IPS-20b (cell line): Measurements from ENCODE around the gene ESF1.
"Not testable (repeated sequence)": the region's sequence is repeated elsewhere in the genome, so short reads cannot be mapped to it uniquely, and the experiment has no call there.

Experiments
- H3K27ac ChIP-seq: one replicate; pipeline ENCODE4 v1.5.1; 2013; ENCODE audit warnings: low read length
- H3K27me3 ChIP-seq: 2 replicates; pipeline ENCODE4 v1.6.1; 2013; ENCODE audit warnings: mild to moderate bottlenecking, low read length, inconsistent platforms; ENCODE audit not compliant: insufficient read depth
- H3K36me3 ChIP-seq: 2 replicates; pipeline ENCODE4 v1.6.1; 2013; ENCODE audit warnings: low read depth, mild to moderate bottlenecking, inconsistent platforms, low read length, moderate library complexity; ENCODE audit not compliant: insufficient read depth
- H3K4me1 ChIP-seq: 2 replicates; pipeline ENCODE4 v1.6.1; 2013; ENCODE audit warnings: mild to moderate bottlenecking, control low read depth, inconsistent platforms, low read length, moderate library complexity; ENCODE audit not compliant: insufficient read depth
- H3K4me3 ChIP-seq: 2 replicates; pipeline ENCODE4 v1.5.1; 2013; ENCODE audit warnings: mild to moderate bottlenecking, low read length, inconsistent platforms
- H3K9ac ChIP-seq: 2 replicates; pipeline ENCODE4 v1.6.1; 2013; ENCODE audit warnings: low read depth, mild to moderate bottlenecking, inconsistent platforms, low read length, moderate library complexity
- H3K9me3 ChIP-seq: 2 replicates; pipeline ENCODE4 v1.6.1; 2013; ENCODE audit warnings: mild to moderate bottlenecking, low read depth, low read length, inconsistent platforms; ENCODE audit not compliant: insufficient read depth

The ESF1 gene

GRCh38 chr20:13760451-13760946 is 24.2 kb downstream of the ESF1 start:
- not testable (repeated sequence) for H3K27me3 ChIP-seq, H3K9ac ChIP-seq, H3K4me3 ChIP-seq, H3K9me3 ChIP-seq, H3K27ac ChIP-seq, H3K4me1 ChIP-seq
- H3K36me3 ChIP-seq, result peaks cover 86% of the 10 kb centered on the region

GRCh38 chr20:13758884-13759283 is 25.8 kb downstream of the ESF1 start:
- Histone ChIP-seq H3K4me1 (no peaks in the 10 kb centered on the region), H3K27me3 (no peaks in the 10 kb centered on the region), H3K9me3 (0 out of 2 replicates have a peak, but pooled peaks cover 5% of the 10 kb centered on the region), H3K36me3 (peaks cover 84% of the 10 kb centered on the region), H3K4me3 (no peak overlapping the region), H3K27ac (no peak overlapping the region), H3K9ac (no peak overlapping the region)

- Histone ChIP-seq H3K9ac (no peak overlapping the region), H3K4me3 (no peak overlapping the region), H3K27ac (no peak overlapping the region), H3K4me1 (no peaks in the 10 kb centered on the region), H3K9me3 (0 out of 2 replicates have a peak, but pooled peaks cover 2% of the 10 kb centered on the region), H3K36me3 (peaks cover 78% of the 10 kb centered on the region), H3K27me3 (no peaks in the 10 kb centered on the region)
Observed at GRCh38 chr20:13756551-13756950, 28.2 kb downstream of the ESF1 start.

- H3K9ac ChIP-seq, result no peak overlapping the region
- no peaks in the 10 kb centered on the region for H3K9me3 ChIP-seq
- no peaks in the 10 kb centered on the region for H3K27me3 ChIP-seq
- no peak overlapping the region for H3K27ac ChIP-seq
- H3K4me1 ChIP-seq, result no peaks in the 10 kb centered on the region
- peaks cover 81% of the 10 kb centered on the region for H3K36me3 ChIP-seq
- H3K4me3 ChIP-seq, result no peak overlapping the region
Observed at GRCh38 chr20:13755809-13756208, 28.9 kb downstream of the ESF1 start.

GRCh38 chr20:13753436-13754036 is 31.2 kb downstream of the ESF1 start:
- Histone ChIP-seq H3K27me3 (no peaks in the 10 kb centered on the region), H3K4me1 (no peaks in the 10 kb centered on the region), H3K4me3 (no peak overlapping the region), H3K9ac (no peak overlapping the region), H3K9me3 (no peaks in the 10 kb centered on the region), H3K36me3 (peaks cover 70% of the 10 kb centered on the region), H3K27ac (no peak overlapping the region)

- H3K36me3 ChIP-seq, result peaks cover 48% of the 10 kb centered on the region
- no peaks in the 10 kb centered on the region for H3K4me1 ChIP-seq
- no peaks in the 10 kb centered on the region for H3K9me3 ChIP-seq
- no peaks in the 10 kb centered on the region for H3K27me3 ChIP-seq
- no peak overlapping the region for H3K9ac ChIP-seq
- no peak overlapping the region for H3K4me3 ChIP-seq
- H3K27ac ChIP-seq, result no peak overlapping the region
Observed at GRCh38 chr20:13749811-13750210, 34.9 kb downstream of the ESF1 start.

GRCh38 chr20:13745784-13746183 is 38.9 kb downstream of the ESF1 start:
- Histone ChIP-seq H3K9ac (no peak overlapping the region), H3K4me1 (no peaks in the 10 kb centered on the region), H3K4me3 (no peak overlapping the region), H3K9me3 (no peaks in the 10 kb centered on the region; the same call in 1 of the 2 replicates), H3K27me3 (no peaks in the 10 kb centered on the region), H3K36me3 (peaks cover 49% of the 10 kb centered on the region), H3K27ac (no peak overlapping the region)

- Histone ChIP-seq H3K4me1 (no peaks in the 10 kb centered on the region), H3K36me3 (peaks cover 49% of the 10 kb centered on the region), H3K27ac (no peak overlapping the region), H3K9me3 (no peaks in the 10 kb centered on the region; the same call in 1 of the 2 replicates), H3K4me3 (no peak overlapping the region), H3K27me3 (no peaks in the 10 kb centered on the region), H3K9ac (no peak overlapping the region)
Observed at GRCh38 chr20:13744352-13744751, 40.4 kb downstream of the ESF1 start.

GRCh38 chr20:13741879-13742278 is 42.8 kb downstream of the ESF1 start:
- no peaks in the 10 kb centered on the region; the same call in 1 of the 2 replicates for H3K9me3 ChIP-seq
- no peaks in the 10 kb centered on the region for H3K27me3 ChIP-seq
- H3K36me3 ChIP-seq, result peaks cover 53% of the 10 kb centered on the region
- no peak overlapping the region for H3K9ac ChIP-seq
- no peak overlapping the region for H3K4me3 ChIP-seq
- H3K27ac ChIP-seq, result no peak overlapping the region
- H3K4me1 ChIP-seq, result no peaks in the 10 kb centered on the region

- H3K4me3 ChIP-seq, result no peak overlapping the region
- H3K4me1 ChIP-seq, result no peaks in the 10 kb centered on the region
- no peak overlapping the region for H3K9ac ChIP-seq
- no peaks in the 10 kb centered on the region for H3K27me3 ChIP-seq
- H3K36me3 ChIP-seq, result peaks cover 61% of the 10 kb centered on the region
- no peaks in the 10 kb centered on the region; the same call in 1 of the 2 replicates for H3K9me3 ChIP-seq
- no peak overlapping the region for H3K27ac ChIP-seq
Observed at GRCh38 chr20:13739731-13740649, 44.7 kb downstream of the ESF1 start.

- not testable (repeated sequence) for H3K9me3 ChIP-seq, H3K9ac ChIP-seq, H3K4me1 ChIP-seq, H3K4me3 ChIP-seq, H3K27me3 ChIP-seq, H3K27ac ChIP-seq
- H3K36me3 ChIP-seq, result peaks cover 66% of the 10 kb centered on the region
Observed at GRCh38 chr20:13738187-13738586, 46.5 kb downstream of the ESF1 start.
